HepG2 (cell line): ENCODE data around the gene GCM1. TPM values are rescaled to one million over a fixed set of nuclear protein-coding genes. Genes with fewer than 3 reads are reported as not detected.

ENCODE experiments used
- ATAC-seq: fragments of 200-7000 bp; cut with Tn5 transposase; 3 replicates; pipeline ENCODE4 v1.9.1; 2020; ENCODE audit warnings: mild to moderate bottlenecking, moderate library complexity
- BruUV-seq: library from RNA; stranded (reverse); fragments of 400-500 nt; replicated peaks from 2 replicates; lab custom pipeline; 2021; lab: Mats Ljungman, UMichigan
- CTCF ChIA-PET: fragments of 300-600 bp; formaldehyde crosslinking; extraction: SDS; loops from one replicate; lab custom pipeline; 2021; ENCODE audit warnings: low total read pairs, inconsistent platforms, low intra/inter-chr PET ratio; lab: Yijun Ruan, JAX
- POLR2A ChIA-PET: fragments of 350-600 bp; sonication (Branson Sonifier 250); formaldehyde crosslinking; loops from one replicate; lab custom pipeline; 2020; ENCODE audit warnings: antibody characterized with exemption, inconsistent platforms; lab: Yijun Ruan, JAX
- DNase-seq: peaks from one replicate; pipeline ENCODE4 v3.0.0-alpha.2; 2015; ENCODE audit warnings: low spot score
- FAIRE-seq: peaks from 3 replicates; lab custom pipeline; 2011; peaks lifted over from hg19 to GRCh38; lab: Jason Lieb, UNC
- H2AFZ ChIP-seq: one replicate; pipeline ENCODE4 v1.6.1; 2011; ENCODE audit warnings: low read length, inconsistent platforms
- H3K27ac ChIP-seq: fragments of 300-600 bp; 3 replicates; pipeline ENCODE4 v1.8.0; 2011; ENCODE audit warnings: mixed run types, mild to moderate bottlenecking, mixed read lengths, low read length, inconsistent platforms; ENCODE audit not compliant: insufficient read depth; ENCODE audit errors: extremely low read length
- H3K27me3 ChIP-seq, 2 experiments: fragments of 200-600 bp in 1 of 2; 2 replicates in 1 of 2; 3 replicates in 1 of 2; pipeline versions ENCODE4 v1.6.0 to v1.8.0; 2011; ENCODE audit warnings: low read length in 2 of 2, mild to moderate bottlenecking in 2 of 2, moderate library complexity in 2 of 2, inconsistent platforms in 1 of 2; ENCODE audit not compliant: insufficient read depth in 2 of 2, control insufficient read depth in 1 of 2
- H3K36me3 ChIP-seq, 2 experiments: fragments of 200-600 bp in 1 of 2; replicated peaks in 1 of 2; 2 replicates in 1 of 2; 3 replicates in 1 of 2; pipeline versions ENCODE4 v1.5.1 to v1.8.0; 2011; ENCODE audit warnings: low read length in 2 of 2, inconsistent platforms in 1 of 2; ENCODE audit not compliant: insufficient read depth in 2 of 2, control insufficient read depth in 1 of 2
- H3K4me1 ChIP-seq: 2 replicates; pipeline ENCODE4 v1.5.1; 2012; ENCODE audit warnings: low read length, inconsistent platforms; ENCODE audit not compliant: insufficient read depth
- H3K4me2 ChIP-seq: 2 replicates; pipeline ENCODE4 v1.6.0; 2011; ENCODE audit warnings: low read depth, low read length, inconsistent platforms
- H3K4me3 ChIP-seq, 3 experiments: fragments of 200-600 bp in 1 of 3; sonication (generic), shearing (Covaris generic) in 1 of 3; replicated peaks in 1 of 3; 2 replicates each; pipeline ENCODE4 v1.5.1; 2011 to 2016; ENCODE audit warnings: low read length in 3 of 3, inconsistent platforms in 2 of 3, low read depth in 2 of 3, mild to moderate bottlenecking in 2 of 3, control low read depth in 1 of 3, mixed read lengths in 1 of 3; ENCODE audit not compliant: insufficient read depth in 1 of 3
- H3K79me2 ChIP-seq: one replicate; pipeline ENCODE4 v1.6.1; 2011; ENCODE audit warnings: low read length, inconsistent platforms; ENCODE audit not compliant: insufficient read depth
- H3K9ac ChIP-seq: 2 replicates; pipeline ENCODE4 v1.6.0; 2011; ENCODE audit warnings: mild to moderate bottlenecking, low read depth, low read length, inconsistent platforms; ENCODE audit not compliant: insufficient read depth
- H3K9me3 ChIP-seq: 2 replicates; pipeline ENCODE4 v1.5.1; 2012; ENCODE audit warnings: mild to moderate bottlenecking, low read length
- H4K20me1 ChIP-seq: 2 replicates; pipeline ENCODE4 v1.6.0; 2011; ENCODE audit warnings: inconsistent platforms, mild to moderate bottlenecking, low read length, moderate library complexity; ENCODE audit not compliant: insufficient read depth
- HES4 ChIP-seq: sonication (generic); formaldehyde crosslinking; IDR thresholded peaks from 2 replicates; pipeline ENCODE4 v1.9.0; 2021; ENCODE audit warnings: mild to moderate bottlenecking, missing genetic modification reagents, borderline replicate concordance
- HIVEP1 ChIP-seq: sonication (generic); formaldehyde crosslinking; IDR thresholded peaks from 2 replicates; pipeline ENCODE4 v1.4.0; 2020; ENCODE audit warnings: mild to moderate bottlenecking, missing genetic modification reagents
- NFYC ChIP-seq: IDR thresholded peaks from 2 replicates; pipeline ENCODE4 v1.6.1; 2016; ENCODE audit warnings: missing genetic modification reagents, missing compliant biosample characterization
- REXO4 ChIP-seq: sonication (generic); formaldehyde crosslinking; IDR thresholded peaks from 2 replicates; pipeline ENCODE4 v1.8.0; 2022; ENCODE audit warnings: missing genetic modification reagents, mild to moderate bottlenecking, borderline replicate concordance
- THAP11 ChIP-seq: IDR thresholded peaks from 2 replicates; pipeline ENCODE4 v1.6.1; 2016; ENCODE audit warnings: missing biosample characterization, missing genetic modification reagents
- ZNF484 ChIP-seq: sonication (generic); formaldehyde crosslinking; IDR thresholded peaks from 2 replicates; pipeline ENCODE4 v1.5.1; 2020; ENCODE audit warnings: mild to moderate bottlenecking, low read depth, missing genetic modification reagents, borderline replicate concordance
- WGBS: methylation state at CpG from one replicate; pipeline ENCODE4 v1.1.6; 2017; ENCODE audit warnings: low lambda C conversion rate; 5-methylcytosine and 5-hydroxymethylcytosine counted together
- in situ Hi-C: cut with HindIII; loops from 2 replicates; pipeline ENCODE4 v1.10.0; 2017; ENCODE audit warnings: low pct_unique_long_range_greater_than_20kb; ENCODE audit not compliant: extremely low pct_ligation_motif_present
- intact Hi-C: fragments of 100-400 bp; cut with micrococcal nuclease; formaldehyde crosslinking; loops from one replicate; pipeline ENCODE4 v1.10.0; 2022; ENCODE audit not compliant: unreplicated experiment
- polyA plus RNA-seq, 8 experiments: library from polyadenylated mRNA; depleted of rRNA in 3 of 8; stranded (reverse) in 7 of 8; unstranded in 1 of 8; fragments of >200 nt; fragmentation: Illumina TruSeq in 4 of 8; extraction: Trizol in 4 of 8; gene quantifications; 2 replicates each; pipeline versions ENCODE4 v1.2.1 to v1.2.3, GENCODE V29; 2011 to 2016; ENCODE audit warnings: low read depth in 4 of 8, missing spikeins in 1 of 8, mixed read lengths in 1 of 8; ENCODE audit not compliant: insufficient read depth in 1 of 8
- total RNA-seq, 5 experiments: library from RNA; depleted of rRNA; stranded (reverse); fragments of >200 nt; fragmentation: Illumina TruSeq; extraction: Trizol; gene quantifications; 2 replicates each; pipeline ENCODE4 v1.2.3, GENCODE V29; 2016; ENCODE audit warnings: low read depth in 1 of 5
- TF ChIP-seq, protein P1 (sequence below), 2 experiments: sonication (generic) in 1 of 2; formaldehyde crosslinking in 1 of 2; IDR thresholded peaks; 2 replicates each; pipeline versions ENCODE4 v1.4.0 to v1.6.1; 2018 to 2020; ENCODE audit warnings: missing genetic modification reagents in 2 of 2, borderline replicate concordance in 1 of 2, low read depth in 1 of 2, mild to moderate bottlenecking in 1 of 2, missing biosample characterization in 1 of 2
- TF ChIP-seq, protein P2 (sequence below): sonication (generic); formaldehyde crosslinking; IDR thresholded peaks from 2 replicates; pipeline ENCODE4 v1.8.1; 2023; ENCODE audit warnings: missing genetic modification reagents, mild to moderate bottlenecking, borderline replicate concordance

GCM1 gene
- total and polyA plus RNA-seq, 2 of the 13 experiments (the other 11 are each of a cell fraction or from before 2014, with no cell fraction given), result 0.04 to 0.13 TPM

DNA sequence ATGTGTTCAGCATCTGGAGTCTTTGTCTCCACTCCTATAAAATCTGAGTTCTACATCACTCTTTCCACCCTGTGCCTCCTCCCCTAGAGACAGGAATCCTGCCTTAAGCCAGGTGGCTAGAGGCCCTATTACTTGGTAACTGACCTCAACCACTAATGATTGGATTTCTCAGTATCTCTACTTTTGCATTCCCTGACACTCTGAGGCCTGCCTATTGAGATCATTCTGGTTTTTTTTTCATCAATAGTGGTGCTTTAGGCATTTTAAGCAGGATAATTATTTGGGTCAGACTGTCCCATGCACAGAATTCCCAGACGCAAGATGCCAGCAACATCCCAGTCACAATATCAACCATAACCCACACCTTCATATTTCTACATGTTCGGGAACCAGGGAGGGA, 3.9 kb upstream of the GCM1 start:
- Histone ChIP-seq H3K9me3 (no peaks in the 10 kb centered on the region), H3K4me2 (no peak overlapping the region), H3K36me3 (no peaks in the 10 kb centered on the region), H4K20me1 (no peaks in the 10 kb centered on the region), H3K27me3 (no peaks in the 10 kb centered on the region), H3K9ac (no peak overlapping the region), H3K4me3 (no peak overlapping the region), H3K79me2 (no peaks in the 10 kb centered on the region), H3K27ac (no peak overlapping the region), H2AFZ (no peak overlapping the region), H3K4me1 (peaks cover 14% of the 10 kb centered on the region)
- DNase-seq (no peak), ATAC-seq (no peak), FAIRE-seq (no peak)
- no TSS peak for BruUV-seq
- 81% methylated on average over 2 of the region's 2 CpGs for WGBS
- TF ChIP-seq ZNF484 (CRISPR knock-in tag) (no peak), HES4 (CRISPR knock-in tag) (no peak), THAP11 (CRISPR knock-in tag) (no peak), REXO4 (CRISPR knock-in tag) (no peak), HIVEP1 (CRISPR knock-in tag) (no peak), NFYC (CRISPR knock-in tag) (no peak)
- TF ChIP-seq, protein P1, sequence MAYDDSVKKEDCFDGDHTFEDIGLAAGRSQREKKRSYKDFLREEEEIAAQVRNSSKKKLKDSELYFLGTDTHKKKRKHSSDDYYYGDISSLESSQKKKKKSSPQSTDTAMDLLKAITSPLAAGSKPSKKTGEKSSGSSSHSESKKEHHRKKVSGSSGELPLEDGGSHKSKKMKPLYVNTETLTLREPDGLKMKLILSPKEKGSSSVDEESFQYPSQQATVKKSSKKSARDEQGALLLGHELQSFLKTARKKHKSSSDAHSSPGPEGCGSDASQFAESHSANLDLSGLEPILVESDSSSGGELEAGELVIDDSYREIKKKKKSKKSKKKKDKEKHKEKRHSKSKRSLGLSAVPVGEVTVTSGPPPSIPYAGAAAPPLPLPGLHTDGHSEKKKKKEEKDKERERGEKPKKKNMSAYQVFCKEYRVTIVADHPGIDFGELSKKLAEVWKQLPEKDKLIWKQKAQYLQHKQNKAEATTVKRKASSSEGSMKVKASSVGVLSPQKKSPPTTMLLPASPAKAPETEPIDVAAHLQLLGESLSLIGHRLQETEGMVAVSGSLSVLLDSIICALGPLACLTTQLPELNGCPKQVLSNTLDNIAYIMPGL (CRISPR knock-in tag; IDR thresholded peaks at IDR 0.05; ENCODE audit: borderline replicate concordance in 1 of 2, low read depth in 1 of 2), result no peak
- TF ChIP-seq, protein P2, sequence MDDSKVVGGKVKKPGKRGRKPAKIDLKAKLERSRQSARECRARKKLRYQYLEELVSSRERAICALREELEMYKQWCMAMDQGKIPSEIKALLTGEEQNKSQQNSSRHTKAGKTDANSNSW (CRISPR knock-in tag), result no peak
- in situ Hi-C loops, result loop anchor here (25.0 kb wide), 1 partner anchor 560 kb away; no protein-coding TSS in a partner anchor
- POLR2A ChIA-PET, result no interaction called here
- CTCF ChIA-PET, result interaction anchor here (1.7 kb wide), 1 partner anchor 332 kb away, joined by 5 read pairs; no protein-coding TSS in a partner anchor
- intact Hi-C loops, result no loop called here
